Endothelial cell (in vitro differentiated cells): ENCODE measurements around the gene EXOSC2. TPM values are rescaled to one million over a fixed set of nuclear protein-coding genes. Genes with fewer than 3 reads are reported as not detected.

ENCODE experiments used
- DNase-seq: peaks from one replicate; pipeline ENCODE4 v3.0.0; 2021; ENCODE audit warnings: low spot score
- H3K27ac Mint-ChIP-seq: one replicate; pipeline ENCODE4 v1.8.0; 2021; ENCODE audit warnings: mixed read lengths, inconsistent platforms; ENCODE audit not compliant: unreplicated experiment
- H3K27me3 Mint-ChIP-seq: one replicate; pipeline ENCODE4 v1.8.0; 2021; ENCODE audit warnings: mild to moderate bottlenecking, moderate library complexity, mixed read lengths, inconsistent platforms; ENCODE audit not compliant: unreplicated experiment
- H3K36me3 Mint-ChIP-seq: one replicate; pipeline ENCODE4 v1.8.0; 2021; ENCODE audit warnings: mild to moderate bottlenecking, low read depth, mixed read lengths, inconsistent platforms; ENCODE audit not compliant: unreplicated experiment
- H3K4me1 Mint-ChIP-seq: one replicate; pipeline ENCODE4 v1.8.0; 2021; ENCODE audit warnings: mild to moderate bottlenecking, mixed read lengths, inconsistent platforms; ENCODE audit not compliant: unreplicated experiment
- H3K4me3 Mint-ChIP-seq: one replicate; pipeline ENCODE4 v1.8.0; 2021; ENCODE audit warnings: mild to moderate bottlenecking, mixed read lengths, inconsistent platforms; ENCODE audit not compliant: unreplicated experiment
- H3K9me3 Mint-ChIP-seq: one replicate; pipeline ENCODE4 v1.8.0; 2021; ENCODE audit warnings: mixed read lengths, inconsistent platforms; ENCODE audit not compliant: unreplicated experiment
- CTCF ChIP-seq: fragments of 200-600 bp; sonication (generic); IDR thresholded peaks from one replicate; pipeline ENCODE4 v1.5.0; 2021; ENCODE audit warnings: antibody characterized with exemption; ENCODE audit not compliant: unreplicated experiment
- total RNA-seq: library from RNA; stranded (reverse); fragmentation: NEBNext Ultra II Directional; extraction: Animal tissue kit (Norgen Biotek cat#: 25700); gene quantifications from one replicate; pipeline ENCODE4 v1.2.1, GENCODE V29; 2021; ENCODE audit not compliant: unreplicated experiment

The EXOSC2 gene
- total RNA-seq, 1 donor from 2014 or later: 26.0 TPM

GRCh38 chr9:130664251-130665028 lies 29.1 kb upstream of the EXOSC2 start, which contains the start of gene PRDM12:
PRDM12 (plus strand) TSS chr9:130664594; CDS start chr9:130664654, 60 bp downstream.
- no peak for DNase-seq
- no peak for TF ChIP-seq CTCF
- Mint-ChIP-seq H3K4me1 (peaks cover 2% of the 10 kb centered on the region), H3K9me3 (no peaks in the 10 kb centered on the region), H3K27ac (no peak within 1 kb of the TSS), H3K27me3 (peaks cover 25% of the 10 kb centered on the region), H3K36me3 (peaks cover 4% of the 10 kb centered on the region), H3K4me3 (peak within 1 kb of the TSS; percentile 59)

GRCh38 chr9:130665029-130665430 lies 28.6 kb upstream of the EXOSC2 start:
- Mint-ChIP-seq H3K27me3 (peaks cover 28% of the 10 kb centered on the region), H3K4me1 (peaks cover 2% of the 10 kb centered on the region), H3K27ac (no peak overlapping the region), H3K9me3 (no peaks in the 10 kb centered on the region), H3K36me3 (peaks cover 4% of the 10 kb centered on the region), H3K4me3 (peak overlapping the region; percentile 59)
- no peak for TF ChIP-seq CTCF
- DNase-seq: no peak

- H3K4me1 Mint-ChIP-seq: peaks cover 2% of the 10 kb centered on the region
- H3K27ac Mint-ChIP-seq: no peak overlapping the region
- peak overlapping the region; percentile 69 for H3K4me3 Mint-ChIP-seq
- no peak for DNase-seq
- peaks cover 4% of the 10 kb centered on the region for H3K36me3 Mint-ChIP-seq
- H3K27me3 Mint-ChIP-seq: peaks cover 35% of the 10 kb centered on the region
- no peaks in the 10 kb centered on the region for H3K9me3 Mint-ChIP-seq
- TF ChIP-seq CTCF: no peak
Observed at GRCh38 chr9:130665431-130666392, 27.9 kb upstream of the EXOSC2 start.

- Mint-ChIP-seq H3K27me3 (peaks cover 36% of the 10 kb centered on the region), H3K36me3 (peaks cover 4% of the 10 kb centered on the region), H3K9me3 (no peaks in the 10 kb centered on the region), H3K4me3 (no peak overlapping the region), H3K4me1 (peaks cover 2% of the 10 kb centered on the region), H3K27ac (no peak overlapping the region)
- no peak for TF ChIP-seq CTCF
- DNase-seq: no peak
Observed at GRCh38 chr9:130666393-130667119, 27.0 kb upstream of the EXOSC2 start.
